ENCODE data around the gene RUNX2. TPM values are rescaled to one million over a fixed set of nuclear protein-coding genes. Genes with fewer than 3 reads are reported as not detected.

Gene RUNX2
- polyA plus RNA-seq, 1 donor (not counting 4 experiments of a cell fraction or from before 2014, with no cell fraction given): 1.4 TPM

- H3K4me1 ChIP-seq (ENCODE audit: control insufficient read depth, extremely low read depth, insufficient read depth, low read length): peaks cover 12% of the 10 kb centered on the region
- no peaks in the 10 kb centered on the region for H4K20me1 ChIP-seq (ENCODE audit: control insufficient read depth, extremely low read depth, insufficient read depth, low read length)
- FAIRE-seq: no peak
- H3K4me3 ChIP-seq (ENCODE audit: control insufficient read depth in 2 of 3, extremely low read depth in 1 of 3, insufficient read depth in 2 of 3, low read depth in 1 of 3, low read length in 3 of 3): no peak overlapping the region
- H3K79me2 ChIP-seq (ENCODE audit: control insufficient read depth, insufficient read depth, low read length): no peaks in the 10 kb centered on the region
- H3K27me3 ChIP-seq (ENCODE audit: control insufficient read depth, extremely low read depth, insufficient read depth, low read length): no peaks in the 10 kb centered on the region
- dilution Hi-C loops (cut with MboI; ENCODE audit: extremely low pct_ligation_motif_present, low sequenced_read_pairs): no loop called here
- H2AFZ ChIP-seq (ENCODE audit: control insufficient read depth, low read length): no peak overlapping the region
- no peak for DNase-seq (ENCODE audit: low read depth, low spot score)
- H3K36me3 ChIP-seq (ENCODE audit: control insufficient read depth in 2 of 2, extremely low read depth in 1 of 2, insufficient read depth in 2 of 2, low read length in 2 of 2): no peaks in the 10 kb centered on the region
- H3K9me1 ChIP-seq (ENCODE audit: control insufficient read depth, extremely low read depth, insufficient read depth, low read length): no peaks in the 10 kb centered on the region
- TF ChIP-seq CTCF (optimal IDR thresholded peaks at IDR 0.05 in 1 of 3, IDR thresholded peaks at IDR 0.05 in 1 of 3, conservative IDR thresholded peaks at IDR 0.05 in 1 of 3; ENCODE audit: extremely low read depth in 1 of 3, insufficient read depth in 2 of 3, low read length in 3 of 3): no peak
- TF ChIP-seq EZH2 (IDR thresholded peaks at IDR 0.05; ENCODE audit: low read length): no peak
- H3K9ac ChIP-seq (ENCODE audit: control insufficient read depth, extremely low read depth, insufficient read depth, low read length): no peak overlapping the region
- no peak overlapping the region for H3K4me2 ChIP-seq (ENCODE audit: control insufficient read depth, extremely low read depth, insufficient read depth, low read depth, low read length)
- no peak overlapping the region for H3K27ac ChIP-seq (ENCODE audit: control insufficient read depth, insufficient read depth, low read length)
- H3K9me3 ChIP-seq (ENCODE audit: control insufficient read depth, low read depth, low read length): no peaks in the 10 kb centered on the region
These were observed 308.9 kb downstream of the RUNX2 start for GRCh38 chr6:45637056-45637455.

GRCh38 chr6:45637611-45638257, 309.6 kb downstream of the RUNX2 start:
- H3K36me3 ChIP-seq (ENCODE audit: control insufficient read depth in 2 of 2, extremely low read depth in 1 of 2, insufficient read depth in 2 of 2, low read length in 2 of 2): no peaks in the 10 kb centered on the region
- no peaks in the 10 kb centered on the region for H3K79me2 ChIP-seq (ENCODE audit: control insufficient read depth, insufficient read depth, low read length)
- FAIRE-seq (no peak), DNase-seq (ENCODE audit: low read depth, low spot score) (no peak)
- peaks cover 12% of the 10 kb centered on the region for H3K4me1 ChIP-seq (ENCODE audit: control insufficient read depth, extremely low read depth, insufficient read depth, low read length)
- H3K9me1 ChIP-seq (ENCODE audit: control insufficient read depth, extremely low read depth, insufficient read depth, low read length): no peaks in the 10 kb centered on the region
- H3K9ac ChIP-seq (ENCODE audit: control insufficient read depth, extremely low read depth, insufficient read depth, low read length): no peak overlapping the region
- H3K9me3 ChIP-seq (ENCODE audit: control insufficient read depth, low read depth, low read length): no peaks in the 10 kb centered on the region
- no peaks in the 10 kb centered on the region for H3K27me3 ChIP-seq (ENCODE audit: control insufficient read depth, extremely low read depth, insufficient read depth, low read length)
- H3K4me2 ChIP-seq (ENCODE audit: control insufficient read depth, extremely low read depth, insufficient read depth, low read depth, low read length): no peak overlapping the region
- H3K27ac ChIP-seq (ENCODE audit: control insufficient read depth, insufficient read depth, low read length): no peak overlapping the region
- dilution Hi-C loops (cut with MboI; ENCODE audit: extremely low pct_ligation_motif_present, low sequenced_read_pairs): no loop called here
- TF ChIP-seq CTCF (optimal IDR thresholded peaks at IDR 0.05 in 1 of 3, IDR thresholded peaks at IDR 0.05 in 1 of 3, conservative IDR thresholded peaks at IDR 0.05 in 1 of 3; ENCODE audit: extremely low read depth in 1 of 3, insufficient read depth in 2 of 3, low read length in 3 of 3): no peak
- no peak for TF ChIP-seq EZH2 (IDR thresholded peaks at IDR 0.05; ENCODE audit: low read length)
- no peak overlapping the region for H3K4me3 ChIP-seq (ENCODE audit: control insufficient read depth in 2 of 3, extremely low read depth in 1 of 3, insufficient read depth in 2 of 3, low read depth in 1 of 3, low read length in 3 of 3)
- H2AFZ ChIP-seq (ENCODE audit: control insufficient read depth, low read length): no peak overlapping the region
- H4K20me1 ChIP-seq (ENCODE audit: control insufficient read depth, extremely low read depth, insufficient read depth, low read length): no peaks in the 10 kb centered on the region
